T-helper 1 cell (primary cell): Measurements from ENCODE around the gene ZNF554.
"Not testable (repeated sequence)": the region's sequence is repeated elsewhere in the genome, so short reads cannot be mapped to it uniquely, and the experiment has no call there.

ENCODE experiments used
- DNase-seq, 5 donors: peaks; one replicate each; pipeline ENCODE4 v3.0.0-alpha.2; 2012 to 2020

Gene ZNF554

GRCh38 chr19:2791440-2791839 lies 28.2 kb upstream of the ZNF554 start:
- no peak for DNase-seq

- no peak for DNase-seq
Measured at GRCh38 chr19:2791876-2792275, 27.8 kb upstream of the ZNF554 start.

GRCh38 chr19:2792666-2793065 lies 27.0 kb upstream of the ZNF554 start:
- DNase-seq, result not testable (repeated sequence)

- DNase-seq, result no peak
Measured at GRCh38 chr19:2793126-2793525, 26.5 kb upstream of the ZNF554 start.

- DNase-seq, result no peak
Measured at GRCh38 chr19:2793577-2793976, 26.1 kb upstream of the ZNF554 start.

GRCh38 chr19:2795827-2796658 lies 23.6 kb upstream of the ZNF554 start:
- DNase-seq, result no peak

- DNase-seq, result no peak
Measured at GRCh38 chr19:2796659-2797266, 22.9 kb upstream of the ZNF554 start.

- no peak for DNase-seq
Measured at GRCh38 chr19:2797280-2797679, 22.4 kb upstream of the ZNF554 start.

GRCh38 chr19:2798158-2798685 lies 21.4 kb upstream of the ZNF554 start:
- DNase-seq, result no peak

GRCh38 chr19:2798733-2799132 lies 20.9 kb upstream of the ZNF554 start:
- DNase-seq, result no peak

- DNase-seq, result no peak
Measured at GRCh38 chr19:2799273-2800020, 20.2 kb upstream of the ZNF554 start.

- no peak for DNase-seq
Measured at GRCh38 chr19:2800506-2800905, 19.2 kb upstream of the ZNF554 start.

- no peak for DNase-seq
Measured at GRCh38 chr19:2802826-2803225, 16.8 kb upstream of the ZNF554 start.

- no peak for DNase-seq
Measured at GRCh38 chr19:2803486-2804155, 16.0 kb upstream of the ZNF554 start.

- no peak for DNase-seq
Measured at GRCh38 chr19:2804156-2805004, 15.3 kb upstream of the ZNF554 start.

GRCh38 chr19:2805261-2805900 lies 14.3 kb upstream of the ZNF554 start:
- no peak for DNase-seq

- DNase-seq, result no peak
Measured at GRCh38 chr19:2805991-2806649, 13.5 kb upstream of the ZNF554 start.

- DNase-seq, result no peak
Measured at GRCh38 chr19:2806736-2807378, 12.8 kb upstream of the ZNF554 start.

GRCh38 chr19:2807379-2808128 lies 12.1 kb upstream of the ZNF554 start:
- no peak for DNase-seq
